ENCODE measurements around the gene CAPN9. TPM values are rescaled to one million over a fixed set of nuclear protein-coding genes. Genes with fewer than 3 reads are reported as not detected.
A peak's percentile ranks its signal among the peaks of the same experiment; 100 is the strongest.

Gene CAPN9
- total RNA-seq, 6 experiments from 2014 or later = not detected

GRCh38 chr1:230749635-230750034, 2.4 kb downstream of the CAPN9 start:
- no peak overlapping the region for H3K4me3 ChIP-seq
- H3K27ac ChIP-seq = no peak overlapping the region
- H3K36me3 ChIP-seq = no peaks in the 10 kb centered on the region
- H3K27me3 ChIP-seq = no peaks in the 10 kb centered on the region
- intact Hi-C loops (cut with DNase I) = no loop called here
- ATAC-seq = no peak
- WGBS (ENCODE audit: insufficient coverage, low coverage, low lambda C conversion rate, missing lambda C conversion rate) = 80% methylated on average over 3 of the region's 3 CpGs
- DNase-seq = no peak
- no peaks in the 10 kb centered on the region for H3K9me3 ChIP-seq
- TF ChIP-seq, protein P1, sequence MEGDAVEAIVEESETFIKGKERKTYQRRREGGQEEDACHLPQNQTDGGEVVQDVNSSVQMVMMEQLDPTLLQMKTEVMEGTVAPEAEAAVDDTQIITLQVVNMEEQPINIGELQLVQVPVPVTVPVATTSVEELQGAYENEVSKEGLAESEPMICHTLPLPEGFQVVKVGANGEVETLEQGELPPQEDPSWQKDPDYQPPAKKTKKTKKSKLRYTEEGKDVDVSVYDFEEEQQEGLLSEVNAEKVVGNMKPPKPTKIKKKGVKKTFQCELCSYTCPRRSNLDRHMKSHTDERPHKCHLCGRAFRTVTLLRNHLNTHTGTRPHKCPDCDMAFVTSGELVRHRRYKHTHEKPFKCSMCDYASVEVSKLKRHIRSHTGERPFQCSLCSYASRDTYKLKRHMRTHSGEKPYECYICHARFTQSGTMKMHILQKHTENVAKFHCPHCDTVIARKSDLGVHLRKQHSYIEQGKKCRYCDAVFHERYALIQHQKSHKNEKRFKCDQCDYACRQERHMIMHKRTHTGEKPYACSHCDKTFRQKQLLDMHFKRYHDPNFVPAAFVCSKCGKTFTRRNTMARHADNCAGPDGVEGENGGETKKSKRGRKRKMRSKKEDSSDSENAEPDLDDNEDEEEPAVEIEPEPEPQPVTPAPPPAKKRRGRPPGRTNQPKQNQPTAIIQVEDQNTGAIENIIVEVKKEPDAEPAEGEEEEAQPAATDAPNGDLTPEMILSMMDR (IDR thresholded peaks at IDR 0.05) = no peak
- TF ChIP-seq POLR2A (IDR thresholded peaks at IDR 0.05) = no peak
- no peaks in the 10 kb centered on the region for H3K4me1 ChIP-seq

DNA sequence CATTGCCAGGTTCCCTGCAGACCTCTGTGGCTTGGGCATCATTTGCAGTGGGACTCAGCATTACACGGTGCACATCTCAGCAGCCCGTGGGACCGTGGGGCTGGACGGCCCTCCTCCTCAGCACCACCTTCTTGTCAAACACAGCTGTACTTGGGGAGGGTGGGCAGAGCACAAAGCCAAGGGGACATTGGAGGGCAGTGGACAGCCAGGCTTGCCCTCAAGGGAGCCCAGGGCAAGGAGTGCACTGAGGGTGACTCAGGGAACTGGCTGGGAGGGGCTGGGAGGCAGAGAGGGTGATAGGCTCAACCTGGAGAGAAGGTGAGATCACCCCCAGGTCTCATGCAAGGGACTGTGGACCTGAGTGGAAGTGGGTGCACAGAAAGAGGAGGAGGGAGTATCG, 3.4 kb downstream of the CAPN9 start:
- peak in 1 of 4 donors; percentile 3 for ATAC-seq

DNA sequence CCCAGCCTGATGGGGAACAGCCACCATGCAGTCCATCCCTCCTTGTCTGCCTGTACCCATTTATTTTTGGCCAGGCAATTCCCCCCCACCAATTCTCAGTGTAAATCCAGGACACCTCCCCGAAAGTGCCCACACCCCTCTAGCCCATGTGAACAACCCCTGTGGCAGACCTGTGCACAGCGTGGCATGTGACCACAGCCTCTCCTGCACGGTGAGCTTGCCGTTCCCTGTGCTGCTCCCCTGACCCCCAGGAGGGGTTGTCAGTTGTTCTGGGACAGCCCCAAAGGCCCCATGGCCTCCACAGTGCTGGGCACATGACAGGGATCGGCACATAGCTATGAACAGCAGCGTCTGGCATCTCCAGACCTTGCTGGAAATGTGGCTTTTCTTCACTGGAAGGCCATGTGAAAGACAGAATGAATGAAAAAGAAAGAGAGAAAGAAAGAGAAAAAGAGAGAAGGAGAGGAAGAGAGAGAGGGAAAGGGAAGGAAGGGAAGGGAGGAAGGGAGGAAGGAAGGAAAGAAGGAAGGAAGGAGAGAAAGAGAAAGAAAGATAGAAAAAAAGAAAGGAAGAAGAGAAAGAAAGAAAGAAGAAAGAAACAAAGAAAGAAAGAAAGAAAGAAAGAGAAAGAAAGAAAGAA, 3.9 kb downstream of the CAPN9 start:
- intact Hi-C loops (cut with DNase I) = no loop called here
- WGBS (ENCODE audit: insufficient coverage, low coverage, low lambda C conversion rate, missing lambda C conversion rate) = 60% methylated on average over 2 of the region's 6 CpGs
- ATAC-seq = no peak
- no peaks in the 10 kb centered on the region for H3K27me3 ChIP-seq
- H3K9me3 ChIP-seq = no peaks in the 10 kb centered on the region
- H3K4me3 ChIP-seq = no peak overlapping the region
- DNase-seq = no peak
- no peaks in the 10 kb centered on the region for H3K36me3 ChIP-seq
- H3K4me1 ChIP-seq = no peaks in the 10 kb centered on the region
- no peak overlapping the region for H3K27ac ChIP-seq
- TF ChIP-seq, protein P1 (IDR thresholded peaks at IDR 0.05) = no peak
- TF ChIP-seq POLR2A (IDR thresholded peaks at IDR 0.05) = no peak

More for the DNA sequence above, 3.4 kb downstream of the CAPN9 start:
- no peaks in the 10 kb centered on the region for H3K27me3 ChIP-seq
- H3K4me3 ChIP-seq = no peak overlapping the region
- H3K27ac ChIP-seq = no peak overlapping the region
- no peaks in the 10 kb centered on the region for H3K4me1 ChIP-seq
- no peak for TF ChIP-seq POLR2A (IDR thresholded peaks at IDR 0.05)
- TF ChIP-seq, protein P1 (IDR thresholded peaks at IDR 0.05) = no peak
- no peaks in the 10 kb centered on the region for H3K9me3 ChIP-seq
- H3K36me3 ChIP-seq = no peaks in the 10 kb centered on the region
- intact Hi-C loops (cut with DNase I) = no loop called here
- no peak for DNase-seq
- 64% methylated on average over 4 of the region's 5 CpGs for WGBS (ENCODE audit: insufficient coverage, low coverage, low lambda C conversion rate, missing lambda C conversion rate)

GRCh38 chr1:230752407-230752806, 5.2 kb downstream of the CAPN9 start:
- TF ChIP-seq, protein P1 (IDR thresholded peaks at IDR 0.05) = no peak
- TF ChIP-seq POLR2A (IDR thresholded peaks at IDR 0.05) = no peak
- peak in 1 of 4 donors; percentile 21 for ATAC-seq
- H3K4me1 ChIP-seq = no peaks in the 10 kb centered on the region
- no peaks in the 10 kb centered on the region for H3K36me3 ChIP-seq
- H3K9me3 ChIP-seq = no peaks in the 10 kb centered on the region
- intact Hi-C loops (cut with DNase I) = no loop called here
- 86% methylated on average over 5 of the region's 6 CpGs for WGBS (ENCODE audit: insufficient coverage, low coverage, low lambda C conversion rate, missing lambda C conversion rate)
- DNase-seq = no peak
- H3K27me3 ChIP-seq = no peaks in the 10 kb centered on the region
- no peak overlapping the region for H3K4me3 ChIP-seq
- H3K27ac ChIP-seq = no peak overlapping the region
